GM13977 (cell line): Measurements from ENCODE around the gene STX11.
"Not testable (repeated sequence)": the region's sequence is repeated elsewhere in the genome, so short reads cannot be mapped to it uniquely, and the experiment has no call there.

Source experiments
- DNase-seq: peaks from one replicate; pipeline ENCODE4 v3.0.0; 2012; ENCODE audit warnings: low spot score
- CTCF ChIP-seq: IDR thresholded peaks from 2 replicates; pipeline ENCODE4 v1.5.1; 2012; ENCODE audit warnings: mild to moderate bottlenecking, control low read depth; ENCODE audit not compliant: insufficient read depth; ENCODE audit errors: extremely low read depth, missing control alignments
- in situ Hi-C: fragments of 300-500 bp; cut with MboI; formaldehyde crosslinking; loops from one replicate; pipeline ENCODE4 v1.12.0; 2022; ENCODE audit warnings: low sequenced_read_pairs, low pct_unique_long_range_greater_than_20kb, mixed read lengths, inconsistent platforms; ENCODE audit not compliant: unreplicated experiment

Gene STX11

DNA sequence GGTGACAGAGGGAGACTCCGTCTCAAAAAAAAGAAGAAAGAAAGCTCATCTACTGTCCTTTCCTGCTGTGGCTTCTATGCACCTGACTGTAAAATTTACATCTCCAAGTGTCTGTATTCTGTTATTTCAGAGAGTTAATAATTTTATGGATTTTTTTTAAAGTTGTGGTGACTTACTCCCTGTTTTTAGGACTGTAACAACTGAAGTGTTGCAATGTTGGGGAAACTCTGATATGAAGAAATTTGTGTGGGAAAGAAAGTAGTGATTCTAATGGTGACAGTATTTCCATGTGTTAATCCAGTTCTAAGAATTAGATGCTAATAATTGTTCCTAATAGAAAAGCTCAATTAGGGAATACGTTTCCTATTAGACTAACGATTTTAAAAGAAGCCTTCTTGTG is 27.4 kb downstream of the STX11 start:
- DNase-seq, result no peak
- in situ Hi-C loops, result no loop called here
- no peak for TF ChIP-seq CTCF

DNA sequence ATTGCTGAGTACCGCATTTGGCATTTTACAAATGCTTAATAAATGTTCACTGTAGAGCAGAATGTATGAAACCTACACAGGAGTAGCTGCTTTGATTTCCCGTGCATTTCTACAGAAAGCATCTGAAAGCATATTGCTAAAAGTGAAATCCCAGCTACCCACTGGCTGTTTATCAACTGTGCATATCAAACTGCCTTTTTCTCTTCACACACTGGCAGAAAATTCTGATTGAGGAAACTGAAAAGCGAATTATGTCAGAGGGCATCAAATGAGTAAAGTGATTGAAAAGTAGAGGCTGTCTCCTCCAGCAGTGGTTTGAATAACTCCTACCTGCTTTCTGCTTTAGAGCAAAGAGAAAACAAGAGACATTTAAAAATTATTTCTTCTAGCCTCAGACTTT is 28.0 kb downstream of the STX11 start:
- in situ Hi-C loops, result no loop called here
- no peak for DNase-seq
- no peak for TF ChIP-seq CTCF

- in situ Hi-C loops, result no loop called here
- TF ChIP-seq CTCF, result no peak
- DNase-seq, result no peak
These were observed 28.9 kb downstream of the STX11 start for GRCh38 chr6:144179237-144179636.

DNA sequence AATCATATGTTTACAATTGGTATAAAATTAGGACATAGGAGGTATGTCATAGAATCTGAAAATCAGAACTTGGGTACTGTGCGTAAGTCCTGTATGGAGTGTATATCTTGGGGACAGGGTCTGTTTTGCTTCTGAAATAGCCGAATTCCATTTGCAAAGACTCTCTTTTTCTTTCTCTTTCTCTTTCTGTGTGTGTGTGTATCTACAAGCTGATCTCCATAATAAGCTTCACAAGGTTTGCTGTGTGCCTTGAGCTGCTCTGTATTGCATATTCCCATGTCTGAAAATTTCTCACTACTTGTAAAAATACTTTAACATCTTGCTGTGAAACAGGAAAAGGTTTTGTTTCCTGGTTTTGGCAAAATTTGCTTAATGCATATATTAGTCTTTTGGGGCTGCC is 29.5 kb downstream of the STX11 start:
- in situ Hi-C loops, result no loop called here
- DNase-seq, result no peak
- TF ChIP-seq CTCF, result no peak

- in situ Hi-C loops, result not testable (repeated sequence)
These were observed 30.0 kb downstream of the STX11 start for GRCh38 chr6:144180354-144180753.

DNA sequence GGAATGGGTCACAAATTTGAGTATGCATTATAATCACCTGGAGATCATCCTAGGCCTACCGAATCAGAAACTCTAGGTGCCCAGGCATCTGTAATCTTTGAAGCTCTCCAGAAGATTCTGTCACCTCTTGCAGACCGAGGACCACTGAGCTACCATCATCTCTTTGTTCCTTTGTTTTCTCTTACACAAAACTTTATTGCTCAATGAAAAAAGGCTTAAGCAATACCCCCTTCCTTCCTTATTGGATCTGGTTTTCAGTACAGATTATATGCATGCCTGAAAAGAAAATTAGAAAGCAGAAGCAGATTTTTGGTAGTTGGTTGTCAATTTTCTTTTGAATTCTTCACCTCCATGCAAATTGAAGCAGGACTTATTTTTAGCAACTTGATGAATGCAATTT is 31.3 kb downstream of the STX11 start:
- in situ Hi-C loops, result no loop called here
- DNase-seq, result no peak
- no peak for TF ChIP-seq CTCF

More at GRCh38 chr6:144180354-144180753, 30.0 kb downstream of the STX11 start:
- DNase-seq, result not testable (repeated sequence)

DNA sequence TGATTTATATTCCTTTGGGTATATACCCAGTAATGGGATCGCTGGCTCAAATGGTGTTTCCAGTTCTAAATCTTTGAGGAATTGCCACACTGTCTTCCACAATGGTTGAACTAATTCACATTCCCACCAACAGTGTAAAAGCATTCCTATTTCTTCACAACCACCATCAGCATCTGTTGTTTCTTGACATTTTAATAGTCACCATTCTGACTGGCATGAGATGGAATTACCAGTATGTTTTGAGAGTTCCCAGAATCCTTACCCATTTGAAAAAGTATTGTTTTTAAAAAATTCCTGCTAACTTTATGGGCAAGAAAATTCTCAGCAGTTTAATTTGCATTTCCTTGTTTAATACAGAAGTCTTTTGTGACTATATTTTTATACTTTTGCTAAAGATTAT is 33.9 kb downstream of the STX11 start:
- DNase-seq, in situ Hi-C loops: not testable (repeated sequence)

DNA sequence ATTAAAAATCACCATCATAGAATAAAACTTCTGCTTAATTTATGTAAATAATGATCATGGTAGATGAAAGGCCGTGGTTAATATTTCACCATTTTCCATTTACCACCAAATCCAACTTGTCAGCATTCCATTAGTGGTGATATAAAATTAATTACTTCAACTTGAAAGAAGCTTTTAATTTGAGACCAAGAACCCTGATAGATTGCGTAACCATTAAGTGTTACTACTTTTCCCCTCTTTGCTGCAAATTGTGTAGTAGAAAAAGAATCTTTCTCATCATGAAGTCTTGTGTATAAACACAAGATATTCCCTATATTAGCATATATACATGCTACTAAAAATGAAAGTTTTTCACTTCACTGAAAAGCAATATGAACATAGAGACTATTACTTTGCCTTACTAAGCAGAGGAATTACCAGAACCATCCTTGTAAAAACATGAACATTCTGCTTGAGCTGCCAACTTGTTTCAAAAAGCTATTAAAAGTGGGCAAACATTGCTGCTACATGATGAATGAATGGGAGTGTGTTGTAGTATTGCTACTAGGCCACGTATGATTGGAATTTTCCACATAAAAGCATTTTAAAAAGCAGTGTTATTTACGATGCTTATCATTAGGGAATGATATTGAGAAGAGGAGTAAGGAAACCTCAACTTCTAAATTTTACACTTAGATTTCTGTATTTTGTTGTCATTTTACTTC is 35.0 kb downstream of the STX11 start:
- in situ Hi-C loops, result no loop called here
- no peak for TF ChIP-seq CTCF
- DNase-seq, result no peak
